ENCODE data around the gene HAGHL.

Gene HAGHL

DNA sequence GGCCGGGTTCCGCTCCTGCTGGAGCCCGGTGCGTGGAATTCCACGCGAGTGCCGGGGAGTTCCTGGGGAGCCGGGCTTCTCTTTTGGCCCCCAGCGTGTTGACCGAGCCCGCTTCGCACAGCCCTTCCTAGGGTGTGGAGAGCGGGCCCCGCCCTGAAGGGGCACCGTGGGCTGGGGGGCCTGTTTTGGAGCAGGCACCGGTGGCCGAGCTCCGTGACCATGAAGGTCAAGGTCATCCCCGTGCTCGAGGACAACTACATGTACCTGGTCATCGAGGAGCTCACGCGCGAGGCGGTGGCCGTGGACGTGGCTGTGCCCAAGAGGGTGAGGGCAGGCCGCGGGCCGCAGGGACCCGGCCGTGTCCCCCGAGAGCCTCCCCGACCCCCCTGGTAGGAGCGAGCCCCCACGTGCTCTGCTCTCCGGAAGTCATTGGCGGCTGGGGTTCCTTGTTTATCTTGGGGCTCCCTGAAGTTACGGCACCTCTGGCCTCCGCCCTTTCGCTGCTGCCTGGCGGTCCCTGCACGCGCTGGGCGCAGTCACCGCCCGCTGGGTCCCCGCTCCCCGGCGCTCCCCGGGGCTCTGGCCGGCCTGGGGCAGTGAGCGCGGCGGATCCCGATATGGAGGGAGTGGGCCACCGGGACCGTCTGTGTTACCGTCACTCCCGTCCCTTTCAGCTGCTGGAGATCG lies 528 bp downstream of the HAGHL start:
- H3K9ac ChIP-seq (ENCODE audit: low read length) = peak overlapping the region; percentile 86
- H3K4me1 ChIP-seq (ENCODE audit: control insufficient read depth, insufficient read depth, low read length) = peaks cover 6% of the 10 kb centered on the region
- no peaks in the 10 kb centered on the region for H3K27me3 ChIP-seq (replicated peaks; ENCODE audit: control insufficient read depth, insufficient read depth, low read length)
- peak; percentile 44 for DNase-seq (ENCODE audit: low read depth)
- no peaks in the 10 kb centered on the region for H3K36me3 ChIP-seq (ENCODE audit: control insufficient read depth, insufficient read depth, low read length, severe bottlenecking)
- no peaks in the 10 kb centered on the region for H3K9me3 ChIP-seq (ENCODE audit: control insufficient read depth, low read length)
- peak overlapping the region; percentile 79 for H3K4me3 ChIP-seq (ENCODE audit: low read length)

- Histone ChIP-seq H3K4me3 (ENCODE audit: low read length) (peak overlapping the region; percentile 68), H3K36me3 (ENCODE audit: control insufficient read depth, insufficient read depth, low read length, severe bottlenecking) (peaks cover 6% of the 10 kb centered on the region), H3K27me3 (replicated peaks; ENCODE audit: control insufficient read depth, insufficient read depth, low read length) (no peaks in the 10 kb centered on the region), H3K9ac (ENCODE audit: low read length) (peak overlapping the region; percentile 68), H3K4me1 (ENCODE audit: control insufficient read depth, insufficient read depth, low read length) (peaks cover 6% of the 10 kb centered on the region), H3K9me3 (ENCODE audit: control insufficient read depth, low read length) (no peaks in the 10 kb centered on the region)
- peak; percentile 79 for DNase-seq (ENCODE audit: low read depth)
These were observed 1.4 kb downstream of the HAGHL start for GRCh38 chr16:728131-728889.

DNA sequence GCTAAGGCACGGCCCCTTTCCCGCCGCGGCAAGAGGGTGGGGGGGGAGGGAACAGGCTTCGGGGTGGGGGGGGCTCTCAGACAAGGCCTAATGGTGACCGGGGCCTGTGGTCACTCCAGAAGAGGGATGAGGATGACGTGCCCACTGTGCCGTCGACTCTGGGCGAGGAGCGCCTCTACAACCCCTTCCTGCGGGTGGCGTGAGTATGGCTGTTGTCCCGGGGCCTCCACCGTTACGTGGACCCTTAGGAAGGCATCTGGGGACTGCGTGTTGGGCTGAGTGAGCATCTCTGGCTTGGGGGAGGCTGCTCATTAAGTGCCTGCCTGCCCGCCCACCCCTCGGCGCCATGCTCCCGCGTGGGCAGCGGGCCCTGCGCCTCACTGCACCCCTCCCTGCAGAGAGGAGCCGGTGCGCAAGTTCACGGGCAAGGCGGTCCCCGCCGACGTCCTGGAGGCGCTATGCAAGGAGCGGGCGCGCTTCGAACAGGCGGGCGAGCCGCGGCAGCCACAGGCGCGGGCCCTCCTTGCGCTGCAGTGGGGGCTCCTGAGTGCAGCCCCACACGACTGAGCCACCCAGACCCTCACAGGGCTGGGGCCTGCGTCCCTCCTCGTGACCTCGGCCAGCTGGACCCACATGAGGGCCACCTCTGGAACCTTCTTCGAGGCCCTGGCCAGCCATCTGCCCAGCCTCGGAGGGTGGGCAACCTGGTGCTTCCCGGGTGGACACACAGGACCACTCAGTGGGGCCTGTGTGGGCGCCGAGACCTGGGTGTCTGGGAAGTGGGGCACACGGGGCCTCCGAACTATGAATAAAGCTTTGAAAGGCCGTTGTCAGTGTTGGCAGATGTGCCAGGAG lies 2.2 kb downstream of the HAGHL start:
- Histone ChIP-seq H3K9ac (ENCODE audit: low read length) (no peak overlapping the region), H3K27me3 (replicated peaks; ENCODE audit: control insufficient read depth, insufficient read depth, low read length) (no peaks in the 10 kb centered on the region), H3K36me3 (ENCODE audit: control insufficient read depth, insufficient read depth, low read length, severe bottlenecking) (peaks cover 13% of the 10 kb centered on the region), H3K4me3 (ENCODE audit: low read length) (peak overlapping the region; percentile 68), H3K4me1 (ENCODE audit: control insufficient read depth, insufficient read depth, low read length) (peaks cover 6% of the 10 kb centered on the region), H3K9me3 (ENCODE audit: control insufficient read depth, low read length) (no peaks in the 10 kb centered on the region)
- DNase-seq (ENCODE audit: low read depth) = no peak

DNA sequence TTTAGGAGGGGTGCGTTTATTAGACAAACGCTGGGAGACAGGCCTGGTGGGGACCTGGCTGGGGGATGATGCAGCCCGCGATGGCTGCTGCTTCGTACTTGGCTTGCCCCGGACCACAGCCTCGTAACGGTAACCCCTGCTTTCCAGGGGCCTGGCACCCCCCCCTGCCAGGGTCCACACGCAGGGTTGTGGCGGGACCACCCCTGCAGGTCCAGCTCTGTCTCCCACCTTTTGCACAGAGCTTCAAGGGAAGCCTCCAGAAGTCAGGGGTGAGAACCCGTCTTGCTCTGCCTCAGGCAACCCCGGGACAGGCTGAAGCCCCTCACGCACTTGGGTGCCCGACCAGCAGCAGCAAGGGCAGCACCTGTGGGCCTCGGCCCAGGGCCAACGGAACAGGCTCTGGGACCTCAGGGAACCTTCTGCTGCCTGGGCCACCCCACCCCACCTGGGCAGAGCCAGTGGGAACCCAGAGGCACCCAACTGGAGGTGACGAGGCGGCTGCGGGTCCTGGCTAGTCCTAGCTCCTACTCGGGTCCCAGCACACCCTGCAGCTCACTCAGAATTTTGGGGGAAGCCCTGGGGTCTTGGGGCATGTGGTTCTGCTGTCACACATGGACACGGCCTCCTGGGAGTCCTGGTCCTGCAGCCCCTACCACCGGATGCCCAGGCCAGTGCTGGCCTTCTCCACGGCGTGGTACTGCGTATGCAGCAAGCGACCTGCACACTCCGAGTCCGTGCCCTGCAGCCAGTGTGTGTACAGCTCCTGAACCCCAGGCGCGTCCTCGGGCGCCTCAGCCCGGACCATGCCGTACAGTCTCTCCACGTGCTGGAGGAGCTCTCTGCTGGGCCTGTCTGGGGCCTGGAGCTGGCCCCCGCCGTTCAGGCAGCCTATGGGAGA lies 3.1 kb downstream of the HAGHL start:
- no peaks in the 10 kb centered on the region for H3K9me3 ChIP-seq (ENCODE audit: control insufficient read depth, low read length)
- H3K27me3 ChIP-seq (replicated peaks; ENCODE audit: control insufficient read depth, insufficient read depth, low read length) = no peaks in the 10 kb centered on the region
- peaks cover 21% of the 10 kb centered on the region for H3K36me3 ChIP-seq (ENCODE audit: control insufficient read depth, insufficient read depth, low read length, severe bottlenecking)
- no peak for DNase-seq (ENCODE audit: low read depth)
- peaks cover 6% of the 10 kb centered on the region for H3K4me1 ChIP-seq (ENCODE audit: control insufficient read depth, insufficient read depth, low read length)
- H3K4me3 ChIP-seq (ENCODE audit: low read length) = no peak overlapping the region
- no peak overlapping the region for H3K9ac ChIP-seq (ENCODE audit: low read length)

DNA sequence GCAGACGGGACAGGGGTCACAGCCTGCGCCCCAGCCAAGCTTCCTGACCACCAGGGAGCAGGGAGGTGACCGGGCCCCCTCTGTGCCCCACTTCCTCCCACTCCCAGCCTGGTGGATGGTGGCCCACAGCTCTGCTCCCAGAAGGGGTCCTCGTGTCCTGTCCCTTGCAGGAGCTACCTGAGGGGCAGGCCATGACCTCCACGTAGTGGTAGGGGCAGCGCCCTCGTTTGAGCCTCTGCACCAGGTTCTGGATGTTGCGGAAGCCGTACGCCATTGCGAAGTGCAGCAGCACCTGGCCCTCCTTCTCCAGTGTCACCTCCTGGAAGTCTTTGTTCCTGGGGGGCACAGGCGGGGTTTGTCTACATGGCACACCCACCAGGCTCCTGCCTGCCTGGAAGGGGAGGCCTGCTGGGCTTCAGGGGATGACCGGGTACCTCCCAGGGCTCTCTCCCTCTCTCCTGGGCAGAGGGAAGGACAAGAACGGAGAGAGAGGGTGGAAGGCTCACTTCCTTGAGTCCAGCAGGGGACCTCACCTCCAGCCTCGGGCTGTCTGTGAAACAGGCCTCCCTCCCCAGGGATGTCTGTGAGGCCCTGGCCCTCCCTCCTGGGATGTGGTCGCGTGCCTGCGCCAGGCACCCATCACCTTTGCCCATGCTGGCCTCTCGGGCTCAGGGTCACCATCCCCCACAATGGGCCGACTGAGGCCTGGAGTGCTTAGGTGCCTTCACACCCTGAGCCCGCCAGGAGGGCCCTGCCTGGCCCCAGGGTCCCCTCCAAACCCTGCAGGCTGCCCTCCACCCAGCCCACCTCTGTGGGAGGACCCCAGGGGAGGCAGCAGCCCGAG lies 4.0 kb downstream of the HAGHL start:
- Histone ChIP-seq H3K4me1 (ENCODE audit: control insufficient read depth, insufficient read depth, low read length) (peaks cover 6% of the 10 kb centered on the region), H3K9me3 (ENCODE audit: control insufficient read depth, low read length) (no peaks in the 10 kb centered on the region), H3K9ac (ENCODE audit: low read length) (no peak overlapping the region), H3K27me3 (replicated peaks; ENCODE audit: control insufficient read depth, insufficient read depth, low read length) (no peaks in the 10 kb centered on the region), H3K4me3 (ENCODE audit: low read length) (no peak overlapping the region), H3K36me3 (ENCODE audit: control insufficient read depth, insufficient read depth, low read length, severe bottlenecking) (peaks cover 30% of the 10 kb centered on the region)
- DNase-seq (ENCODE audit: low read depth) = no peak

- DNase-seq (ENCODE audit: low read depth) = no peak
- H3K4me3 ChIP-seq (ENCODE audit: low read length) = no peak overlapping the region
- H3K9me3 ChIP-seq (ENCODE audit: control insufficient read depth, low read length) = no peaks in the 10 kb centered on the region
- H3K36me3 ChIP-seq (ENCODE audit: control insufficient read depth, insufficient read depth, low read length, severe bottlenecking) = peaks cover 44% of the 10 kb centered on the region
- no peak overlapping the region for H3K9ac ChIP-seq (ENCODE audit: low read length)
- peaks cover 4% of the 10 kb centered on the region for H3K4me1 ChIP-seq (ENCODE audit: control insufficient read depth, insufficient read depth, low read length)
- H3K27me3 ChIP-seq (replicated peaks; ENCODE audit: control insufficient read depth, insufficient read depth, low read length) = no peaks in the 10 kb centered on the region
These were observed 5.4 kb downstream of the HAGHL start for GRCh38 chr16:732332-732731.

- DNase-seq (ENCODE audit: low read depth) = no peak
- Histone ChIP-seq H3K9me3 (ENCODE audit: control insufficient read depth, low read length) (no peaks in the 10 kb centered on the region), H3K9ac (ENCODE audit: low read length) (no peak overlapping the region), H3K36me3 (ENCODE audit: control insufficient read depth, insufficient read depth, low read length, severe bottlenecking) (peaks cover 46% of the 10 kb centered on the region), H3K4me1 (ENCODE audit: control insufficient read depth, insufficient read depth, low read length) (peaks cover 3% of the 10 kb centered on the region), H3K4me3 (ENCODE audit: low read length) (no peak overlapping the region), H3K27me3 (replicated peaks; ENCODE audit: control insufficient read depth, insufficient read depth, low read length) (no peaks in the 10 kb centered on the region)
These were observed 6.0 kb downstream of the HAGHL start for GRCh38 chr16:732936-733335.

DNA sequence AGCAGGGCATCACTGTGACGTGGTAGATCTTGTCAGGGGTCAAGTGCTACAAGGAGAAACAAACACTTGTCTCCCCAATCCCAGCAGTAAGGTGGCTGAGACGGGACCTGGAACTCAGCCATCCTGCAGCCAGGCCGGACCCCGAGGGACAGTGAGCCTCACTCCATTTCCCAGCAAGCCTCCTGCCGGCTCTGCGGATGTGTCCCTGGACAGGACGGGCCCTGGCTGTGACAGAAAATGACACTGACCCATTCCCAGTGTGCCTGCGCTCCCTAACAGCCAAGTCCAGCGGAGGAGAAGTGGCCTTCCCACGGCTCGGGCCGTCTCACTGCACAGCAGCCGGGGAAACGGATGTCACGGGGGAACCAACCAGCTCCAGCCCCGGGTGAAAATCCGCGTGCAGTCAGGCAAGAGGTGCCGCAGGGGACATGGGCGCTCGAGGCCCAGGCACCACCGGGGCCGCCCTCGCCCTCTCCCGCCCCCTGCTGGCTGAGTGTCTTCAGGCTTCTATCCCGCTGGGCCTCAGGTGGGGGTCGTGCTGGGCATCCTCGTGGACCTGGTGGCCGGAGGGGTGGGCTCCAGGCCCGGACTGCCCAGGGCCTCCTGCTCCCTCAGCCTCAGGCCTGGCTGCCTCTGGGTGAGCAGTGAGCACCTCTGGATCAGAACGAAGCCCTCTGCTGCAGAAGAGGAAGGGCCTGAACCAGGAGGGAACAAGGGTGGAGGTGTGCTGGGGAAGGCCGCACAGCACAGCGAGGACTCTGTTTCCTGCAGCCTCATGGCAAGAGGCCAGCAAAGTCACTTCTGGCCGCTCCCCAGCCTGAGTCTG lies 6.7 kb downstream of the HAGHL start:
- Histone ChIP-seq H3K4me1 (ENCODE audit: control insufficient read depth, insufficient read depth, low read length) (peaks cover under 1% of the 10 kb centered on the region), H3K27me3 (replicated peaks; ENCODE audit: control insufficient read depth, insufficient read depth, low read length) (no peaks in the 10 kb centered on the region), H3K9me3 (ENCODE audit: control insufficient read depth, low read length) (no peaks in the 10 kb centered on the region), H3K4me3 (ENCODE audit: low read length) (no peak overlapping the region), H3K36me3 (ENCODE audit: control insufficient read depth, insufficient read depth, low read length, severe bottlenecking) (peaks cover 46% of the 10 kb centered on the region), H3K9ac (ENCODE audit: low read length) (no peak overlapping the region)
- DNase-seq (ENCODE audit: low read depth) = no peak

- no peak overlapping the region for H3K4me3 ChIP-seq (ENCODE audit: low read length)
- no peak overlapping the region for H3K9ac ChIP-seq (ENCODE audit: low read length)
- H3K36me3 ChIP-seq (ENCODE audit: control insufficient read depth, insufficient read depth, low read length, severe bottlenecking) = peaks cover 46% of the 10 kb centered on the region
- no peaks in the 10 kb centered on the region for H3K4me1 ChIP-seq (ENCODE audit: control insufficient read depth, insufficient read depth, low read length)
- DNase-seq (ENCODE audit: low read depth) = no peak
- no peaks in the 10 kb centered on the region for H3K9me3 ChIP-seq (ENCODE audit: control insufficient read depth, low read length)
- no peaks in the 10 kb centered on the region for H3K27me3 ChIP-seq (replicated peaks; ENCODE audit: control insufficient read depth, insufficient read depth, low read length)
These were observed 7.5 kb downstream of the HAGHL start for GRCh38 chr16:734208-734980.
